ENCODE data around the gene KIF3C. TPM values are rescaled to one million over a fixed set of nuclear protein-coding genes. Genes with fewer than 3 reads are reported as not detected.
"Not testable (repeated sequence)": the region's sequence is repeated elsewhere in the genome, so short reads cannot be mapped to it uniquely, and the experiment has no call there.

Gene KIF3C
- total RNA-seq, 1 donor from 2014 or later, result 10.2 TPM

DNA sequence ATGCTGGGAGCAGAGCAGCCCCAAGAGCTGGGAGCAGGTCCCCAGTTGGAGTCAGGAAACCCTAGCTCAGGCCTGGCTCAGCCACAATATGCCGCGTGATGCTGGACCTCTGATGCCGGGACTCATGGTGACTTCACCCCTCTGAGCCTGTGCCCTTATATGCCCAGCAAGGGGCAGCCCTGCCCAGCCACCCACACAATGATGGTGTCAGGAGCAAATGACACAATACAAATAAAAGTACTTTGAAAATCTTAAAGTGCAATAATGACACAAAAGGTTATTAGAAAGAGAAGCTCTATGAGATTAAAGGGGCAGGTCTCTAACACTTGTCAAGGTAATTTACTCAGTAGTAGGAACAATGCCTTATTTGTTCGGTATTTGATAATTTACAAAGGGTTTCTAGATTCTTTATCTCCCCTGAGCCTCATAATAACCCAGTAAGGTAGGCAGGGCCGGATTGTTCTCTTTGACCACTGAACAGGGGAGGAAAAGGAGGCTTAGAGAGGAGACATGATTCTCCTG, 18.3 kb upstream of the KIF3C start:
- intact Hi-C loops (cut with micrococcal nuclease), result no loop called here

DNA sequence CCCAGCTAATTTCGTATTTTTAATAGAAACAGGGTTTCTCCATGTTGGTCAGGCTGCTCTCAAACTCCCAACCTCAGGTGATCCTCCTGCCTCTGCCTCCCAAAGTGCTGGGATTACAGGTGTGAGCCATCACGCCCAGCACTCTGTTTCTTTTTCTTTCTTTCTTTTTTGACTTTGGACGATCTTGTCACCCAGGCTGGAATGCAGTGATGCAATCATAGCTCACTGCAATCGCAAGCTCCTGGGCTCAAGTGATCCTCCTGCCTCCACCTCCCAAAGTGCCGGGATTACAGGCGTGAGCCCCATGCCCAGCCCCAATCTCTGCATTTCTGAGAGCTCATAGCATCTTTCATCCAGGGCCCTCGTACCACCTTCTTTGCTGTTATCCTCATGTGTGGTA, 17.1 kb upstream of the KIF3C start:
- intact Hi-C loops (cut with micrococcal nuclease), result not testable (repeated sequence)

DNA sequence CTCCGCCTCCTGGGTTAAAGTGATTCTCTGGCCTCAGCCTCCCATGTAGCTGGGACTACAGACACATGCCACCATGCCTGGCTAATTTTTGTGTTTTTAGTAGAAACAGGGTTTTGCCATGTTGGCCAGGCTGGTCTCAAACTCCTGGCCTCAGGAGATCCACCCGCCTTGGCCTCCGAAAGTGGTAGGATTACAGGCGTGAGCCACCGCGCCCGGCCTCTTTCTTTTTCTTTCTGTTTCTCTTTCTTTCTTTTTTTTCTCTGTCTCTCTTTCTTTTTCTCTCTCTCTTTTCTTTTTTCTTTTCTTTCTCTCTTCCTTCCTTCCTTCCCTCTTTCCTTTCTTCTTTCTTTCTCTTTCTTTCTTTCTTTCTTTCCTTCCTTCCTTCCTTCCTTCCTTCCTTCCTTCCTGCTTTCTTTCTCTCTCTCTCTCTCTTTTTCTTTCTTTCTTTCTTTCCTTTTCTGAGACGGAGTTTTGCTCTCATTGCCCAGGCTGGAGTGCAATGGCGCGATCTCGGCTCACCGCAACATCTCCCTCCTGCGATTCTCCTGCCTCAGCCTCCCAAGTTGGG, 16.6 kb upstream of the KIF3C start:
- intact Hi-C loops (cut with micrococcal nuclease), result not testable (repeated sequence)

DNA sequence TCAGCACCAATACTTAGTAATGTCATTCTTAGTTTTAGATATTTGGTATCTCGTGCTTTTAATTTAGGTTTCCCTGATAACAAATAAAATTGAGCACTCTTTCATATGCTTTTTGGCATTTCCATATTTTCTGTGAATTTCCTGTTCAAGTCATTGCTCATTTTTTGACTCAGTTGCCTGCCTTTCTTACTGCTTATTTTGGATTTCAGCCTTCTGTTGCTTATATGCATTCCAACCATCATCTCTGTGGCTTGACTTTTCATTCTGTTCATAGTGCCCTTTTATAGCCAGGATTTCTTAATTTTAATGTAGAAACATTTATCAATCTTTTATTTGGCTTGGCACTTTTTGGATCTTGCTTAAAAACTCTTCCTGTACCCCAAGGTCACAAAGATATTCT, 14.5 kb upstream of the KIF3C start:
- intact Hi-C loops (cut with micrococcal nuclease), result no loop called here

DNA sequence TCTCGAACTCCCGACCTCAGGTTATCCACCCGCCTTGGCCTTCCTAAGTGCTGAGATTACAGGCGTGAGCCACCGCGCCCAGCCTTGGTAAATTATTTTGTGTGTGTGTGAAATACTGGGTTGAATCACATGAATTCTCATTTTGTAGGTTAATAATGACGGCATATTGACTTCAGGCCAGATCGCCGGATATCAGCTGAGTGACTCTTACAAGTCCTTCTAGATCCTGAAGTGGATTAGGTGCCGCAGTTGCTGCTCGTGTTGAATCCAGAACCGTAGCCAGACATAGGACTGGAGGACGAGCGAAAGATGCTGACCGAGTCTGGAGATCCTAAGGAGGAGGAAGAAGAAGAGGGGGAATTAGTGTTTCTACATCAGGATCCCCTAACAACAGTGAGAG, 12.2 kb upstream of the KIF3C start:
- intact Hi-C loops (cut with micrococcal nuclease), result loop anchor here (5.0 kb wide), 1 partner anchor 42 kb away; no protein-coding TSS in a partner anchor

DNA sequence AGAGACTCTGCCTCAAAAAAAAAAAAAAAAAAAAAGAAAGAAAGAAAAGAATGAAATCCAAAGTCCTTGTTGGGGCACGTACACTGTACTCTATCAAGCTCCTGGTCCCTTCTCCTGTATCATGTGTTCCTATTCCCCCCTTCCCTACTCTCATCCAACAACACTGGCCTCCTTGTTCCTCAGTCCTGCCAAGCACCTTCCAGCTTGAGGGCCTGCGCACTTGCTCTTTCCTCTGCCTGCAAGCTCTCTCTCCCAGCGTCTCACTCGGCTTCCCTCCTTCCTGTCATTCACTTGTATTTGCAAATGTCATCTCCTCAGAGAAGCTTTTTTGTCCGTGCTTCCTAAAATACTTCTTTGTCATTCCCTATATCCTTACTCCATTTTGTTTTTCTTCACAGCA, 10.8 kb upstream of the KIF3C start:
- intact Hi-C loops (cut with micrococcal nuclease), result loop anchor here (5.0 kb wide), 1 partner anchor 41 kb away; no protein-coding TSS in a partner anchor

DNA sequence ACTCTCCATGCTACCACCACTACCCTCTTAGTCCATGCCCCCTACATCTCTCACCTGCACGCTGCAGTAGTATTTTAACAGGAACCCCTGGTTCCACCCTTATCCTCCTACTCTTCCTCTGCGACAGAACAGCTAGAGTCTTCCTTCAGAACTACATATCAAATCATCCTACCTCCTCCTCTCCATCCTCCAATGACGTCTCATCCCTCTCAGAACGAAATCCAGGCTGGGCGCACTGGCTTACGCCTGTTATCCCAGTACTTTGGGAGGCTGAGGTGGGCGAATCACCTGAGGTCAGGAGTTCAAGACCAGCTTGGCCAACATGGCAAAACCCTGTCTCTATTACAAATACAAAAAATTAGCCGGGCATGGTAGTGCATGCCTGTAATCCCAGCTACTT, 10.3 kb upstream of the KIF3C start:
- intact Hi-C loops (cut with micrococcal nuclease), result loop anchor here (5.0 kb wide), 1 partner anchor 40 kb away; no protein-coding TSS in a partner anchor

DNA sequence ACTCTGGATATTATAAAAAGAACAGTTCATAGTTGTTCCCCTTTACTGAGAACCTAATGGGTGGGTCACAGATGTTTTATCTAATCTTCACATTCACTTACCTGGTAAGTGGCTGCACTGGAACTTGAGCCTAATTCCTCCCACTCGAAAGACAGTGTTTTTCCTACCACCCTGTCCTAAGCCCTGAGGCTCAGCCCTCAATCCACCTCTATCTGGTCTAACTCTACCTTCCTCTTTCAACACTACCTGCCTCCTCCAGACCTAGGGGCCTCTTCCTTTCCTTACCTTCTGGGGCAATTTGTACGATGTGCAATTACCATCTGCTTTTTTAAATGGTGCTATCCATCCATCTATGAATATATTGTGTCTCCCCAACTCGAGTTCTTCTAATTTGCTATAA, 9.7 kb upstream of the KIF3C start:
- intact Hi-C loops (cut with micrococcal nuclease), result loop anchor here (1.0 to 5.0 kb wide), 3 partner anchors 40 to 153 kb away; partner anchors contain the start of gene RAB10

DNA sequence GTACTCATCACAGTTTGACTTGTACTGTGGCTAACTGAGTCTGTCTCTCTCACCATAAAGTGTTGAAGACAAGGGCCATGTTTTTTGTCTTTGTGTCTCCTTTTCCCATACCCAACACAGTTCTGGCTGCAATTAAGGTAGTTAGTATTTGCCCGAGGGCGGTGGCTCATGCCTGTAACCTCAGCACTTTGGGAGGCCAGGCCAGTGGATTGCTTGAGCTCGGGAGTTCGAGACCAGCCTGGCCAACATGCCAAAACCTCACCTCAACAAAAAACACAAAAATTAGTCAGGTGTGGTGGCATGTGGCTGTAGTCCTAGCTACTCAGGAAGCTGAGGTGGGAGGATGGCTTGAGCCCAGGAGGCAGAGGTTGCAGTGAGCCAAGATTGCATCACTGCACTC, 6.9 kb upstream of the KIF3C start:
- intact Hi-C loops (cut with micrococcal nuclease), result no loop called here

DNA sequence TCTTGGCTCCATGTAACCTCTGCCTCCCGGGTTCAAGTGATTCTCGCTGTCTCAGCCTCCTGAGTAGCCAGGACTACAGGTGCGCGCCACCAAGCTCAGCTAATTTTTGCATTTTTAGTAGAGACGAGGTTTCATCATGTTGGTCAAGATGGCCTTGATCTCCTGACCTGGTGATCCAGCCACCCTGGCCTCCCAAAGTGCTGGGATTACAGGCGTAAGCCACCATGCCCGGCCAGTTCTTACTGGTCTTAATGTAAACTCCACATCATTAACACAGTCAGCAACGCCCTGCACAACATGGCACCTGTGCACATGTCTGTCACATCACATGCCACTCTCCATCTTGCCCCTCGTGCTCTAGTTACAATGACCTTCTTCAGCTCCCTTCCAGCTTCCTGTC, 5.8 kb upstream of the KIF3C start:
- intact Hi-C loops (cut with micrococcal nuclease), result no loop called here

DNA sequence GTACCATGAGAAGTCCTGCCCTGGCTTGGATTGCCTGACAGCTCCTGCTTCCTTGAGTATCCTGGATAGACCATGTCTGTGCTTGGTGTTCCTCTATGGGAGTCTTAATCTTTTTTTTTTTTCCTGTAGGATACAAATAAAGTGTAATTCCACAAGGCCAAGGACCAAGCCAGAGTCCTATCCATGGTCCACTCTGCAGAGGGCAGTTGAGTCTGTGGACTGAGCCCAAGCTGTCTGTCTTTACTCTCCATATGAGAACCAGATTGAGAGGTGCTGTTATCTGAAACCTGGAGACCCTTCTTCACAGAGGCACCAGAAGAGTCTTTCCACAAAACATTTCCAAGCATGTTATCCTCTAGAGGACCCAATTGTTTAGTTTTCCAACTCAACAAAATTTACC, 1.4 kb upstream of the KIF3C start:
- intact Hi-C loops (cut with micrococcal nuclease), result loop anchor here (5.0 kb wide), 4 partner anchors 106 to 364 kb away; partner anchors contain the start of genes ADGRF3, ASXL2, HADHA and HADHB

DNA sequence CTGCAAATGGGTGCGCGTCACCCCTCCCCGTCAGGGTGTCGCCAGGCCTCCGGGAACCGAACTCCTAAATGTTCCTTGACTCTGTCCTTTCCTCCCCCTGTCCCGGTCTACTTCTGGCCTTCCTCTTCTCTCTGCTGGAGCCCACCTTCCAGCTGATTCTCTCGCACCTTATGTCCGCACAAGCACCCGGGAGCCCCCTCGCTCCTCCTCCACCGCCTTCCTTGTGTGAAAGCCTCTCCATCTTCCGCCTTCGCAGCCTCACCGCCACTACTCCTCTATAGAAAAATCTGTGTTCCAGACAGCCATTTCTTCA, 627 bp upstream of the KIF3C start:
- intact Hi-C loops (cut with micrococcal nuclease), result loop anchor here (1.0 to 5.0 kb wide), 5 partner anchors 52 to 364 kb away; partner anchors contain the start of genes ADGRF3, ASXL2, HADHA and HADHB

DNA sequence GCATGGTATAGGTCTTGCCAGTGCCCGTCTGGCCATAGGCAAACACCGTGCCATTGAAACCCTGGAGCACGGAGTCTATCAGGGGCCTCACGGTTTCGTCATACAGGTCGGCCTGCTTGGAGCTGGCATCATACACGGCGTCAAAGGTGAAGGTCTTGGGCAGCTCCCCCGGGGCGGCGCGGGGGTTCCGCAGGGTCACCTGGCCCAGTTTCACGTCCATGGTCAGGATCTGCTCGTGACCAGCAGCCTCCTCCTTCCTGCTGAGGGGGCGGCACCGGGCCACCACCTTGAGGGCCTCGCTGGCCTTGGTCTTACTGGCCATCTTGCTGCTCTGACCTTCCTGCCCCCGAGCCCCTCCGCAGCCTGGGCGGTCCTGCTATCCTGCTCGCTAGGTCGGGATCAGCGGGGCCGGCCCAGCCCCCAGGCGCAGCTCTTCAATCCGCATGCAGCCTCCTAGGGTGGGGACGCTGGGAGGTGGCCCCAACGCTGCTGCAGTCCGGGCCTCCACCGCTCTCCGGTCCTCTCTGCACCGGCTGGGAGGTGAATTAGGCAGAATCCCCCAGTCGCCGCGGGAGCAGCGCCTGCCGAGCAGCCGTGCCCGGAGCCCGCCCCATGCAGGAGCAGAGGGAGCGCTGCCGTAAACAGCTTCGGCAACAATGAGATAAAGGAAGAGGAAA, 563 bp downstream of the KIF3C start:
- intact Hi-C loops (cut with micrococcal nuclease), result loop anchor here (1.0 to 5.0 kb wide), 5 partner anchors 54 to 366 kb away; partner anchors contain the start of genes ADGRF3, ASXL2, HADHA and HADHB

DNA sequence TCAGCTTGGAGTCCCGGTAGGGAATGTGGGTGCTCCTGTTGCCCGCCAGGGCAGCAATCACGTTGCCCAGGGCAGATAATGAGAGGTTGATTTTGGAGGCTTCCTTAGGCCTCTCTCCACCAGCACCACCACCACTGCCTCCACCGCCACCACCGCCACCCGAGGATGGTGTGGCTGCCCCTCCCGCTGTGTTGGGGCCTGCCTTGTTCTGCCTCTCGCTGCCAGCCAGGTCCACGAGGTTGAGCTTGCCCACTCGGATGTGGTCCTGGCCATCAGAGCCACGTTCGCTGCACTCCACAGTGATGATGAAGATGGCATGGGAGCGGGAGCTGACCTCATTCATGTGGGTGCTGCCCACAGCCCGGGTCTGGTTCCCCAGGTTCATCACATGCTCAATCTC, 1.3 kb downstream of the KIF3C start:
- intact Hi-C loops (cut with micrococcal nuclease), result loop anchor here (5.0 kb wide), 4 partner anchors 104 to 366 kb away; partner anchors contain the start of genes ADGRF3, ASXL2, HADHA and HADHB

DNA sequence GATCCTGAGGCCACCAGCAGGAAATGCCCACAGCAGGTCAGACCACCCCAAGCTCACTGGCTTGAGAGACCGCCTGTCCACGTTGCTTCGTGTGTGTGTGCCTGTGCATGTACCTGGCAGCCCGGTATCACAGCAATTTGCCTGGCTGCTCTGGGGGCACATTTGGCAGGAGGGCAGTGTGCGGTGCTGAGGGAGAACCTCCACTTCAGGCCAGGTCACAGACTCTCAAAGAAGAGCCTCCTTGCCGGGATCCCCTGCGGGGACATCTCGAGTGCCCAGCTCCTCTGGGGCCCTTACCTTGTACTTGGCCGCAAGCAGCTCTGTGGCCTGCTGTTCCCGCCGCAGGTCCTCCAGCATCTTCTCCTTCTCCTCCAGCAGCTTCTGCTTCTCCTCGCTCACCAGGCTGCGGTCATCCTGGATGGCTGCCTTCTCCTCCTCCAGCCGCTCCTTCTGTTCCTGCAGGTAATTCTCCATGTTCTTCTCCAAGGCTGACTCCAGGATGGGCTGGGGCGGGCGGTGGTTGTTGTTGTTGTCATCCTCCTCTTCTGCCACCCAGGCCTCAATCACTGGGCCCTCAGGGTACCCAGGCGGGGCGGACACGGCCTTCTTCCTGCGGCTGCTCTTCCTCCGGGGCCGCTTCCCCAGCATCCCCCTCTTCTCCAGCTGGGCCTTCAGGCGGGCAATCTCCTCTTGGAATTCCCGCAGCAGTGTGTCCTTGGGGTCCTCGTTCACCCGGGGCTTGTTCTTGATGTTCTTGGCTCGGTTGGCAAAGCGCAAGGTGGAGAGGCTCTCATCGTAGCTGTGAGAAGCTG, 2.0 kb downstream of the KIF3C start:
- intact Hi-C loops (cut with micrococcal nuclease), result loop anchor here (5.0 kb wide), 4 partner anchors 103 to 367 kb away; partner anchors contain the start of genes ADGRF3, ASXL2, HADHA and HADHB

DNA sequence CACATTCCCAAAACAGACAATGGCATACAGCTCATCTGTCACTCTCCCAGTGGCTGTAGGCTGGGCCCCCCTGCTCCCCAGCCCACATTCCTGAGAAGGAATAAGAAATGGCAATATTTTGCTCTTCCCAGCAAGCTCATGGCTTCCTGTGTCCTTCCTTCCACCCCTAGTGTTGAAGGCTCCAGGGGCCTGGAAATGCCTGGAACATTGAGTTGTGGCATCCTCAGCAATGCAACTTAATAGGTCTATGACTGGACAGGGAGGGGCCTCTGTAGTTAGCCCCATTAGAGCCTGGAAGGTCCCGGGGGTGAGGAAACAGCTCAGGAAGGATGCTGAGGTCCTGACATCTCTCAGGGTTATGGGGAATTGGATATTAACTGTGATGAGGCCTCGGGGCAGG, 3.3 kb downstream of the KIF3C start:
- intact Hi-C loops (cut with micrococcal nuclease), result no loop called here

DNA sequence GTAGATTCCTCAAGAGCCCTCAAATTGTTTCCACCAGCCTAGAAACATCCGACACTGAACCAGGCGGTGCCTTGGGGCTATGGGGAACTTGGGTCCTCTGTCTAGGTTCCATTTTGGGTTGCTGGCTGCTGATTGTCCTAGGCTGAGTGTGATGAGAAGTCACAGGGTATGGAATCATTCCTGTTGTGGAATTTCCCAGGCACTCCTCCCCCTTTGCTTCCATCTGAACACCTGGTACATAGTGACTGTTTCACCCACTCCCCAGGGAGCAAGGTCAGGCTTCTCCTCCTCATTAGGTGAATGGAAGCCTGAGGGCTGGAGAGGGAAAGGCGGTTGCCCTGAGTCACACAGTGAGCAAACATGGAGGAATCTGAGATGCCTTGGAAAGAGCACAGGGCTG, 4.5 kb downstream of the KIF3C start:
- intact Hi-C loops (cut with micrococcal nuclease), result no loop called here

DNA sequence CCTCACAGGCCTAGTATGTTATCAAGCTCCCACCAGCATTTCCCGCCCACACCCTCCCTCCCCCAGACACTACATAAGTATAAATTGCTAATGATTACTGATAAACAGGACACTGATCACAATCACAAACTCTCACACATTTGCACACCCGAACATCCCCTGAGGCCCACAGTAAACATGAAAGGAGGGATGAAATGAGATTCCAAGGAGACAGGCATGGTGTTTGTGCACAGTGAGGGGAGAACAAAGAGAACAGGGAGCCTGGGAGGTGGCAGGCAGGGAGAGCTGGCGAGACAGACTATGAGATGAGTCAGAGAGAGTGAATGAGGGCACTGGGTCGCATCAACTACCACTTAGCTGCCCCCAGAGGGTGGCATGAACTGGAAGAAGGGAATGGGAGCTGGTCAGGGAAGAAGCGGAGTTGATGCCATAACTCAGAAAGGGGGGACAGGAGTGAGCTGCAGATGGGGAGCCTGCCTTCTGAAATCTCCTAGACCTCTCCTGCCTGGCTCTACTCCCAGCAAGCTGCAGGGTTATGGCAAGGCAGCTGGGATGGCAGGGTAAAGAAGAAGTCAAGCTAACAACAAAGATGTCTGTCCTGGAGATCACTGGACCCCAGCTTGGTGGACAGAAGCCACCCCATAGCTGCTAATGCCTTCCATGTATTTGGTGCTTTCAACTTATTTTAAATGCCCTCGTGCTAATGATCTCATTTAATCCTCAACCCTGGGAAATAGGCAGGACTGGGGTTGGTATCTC, 5.1 kb downstream of the KIF3C start:
- intact Hi-C loops (cut with micrococcal nuclease), result no loop called here

DNA sequence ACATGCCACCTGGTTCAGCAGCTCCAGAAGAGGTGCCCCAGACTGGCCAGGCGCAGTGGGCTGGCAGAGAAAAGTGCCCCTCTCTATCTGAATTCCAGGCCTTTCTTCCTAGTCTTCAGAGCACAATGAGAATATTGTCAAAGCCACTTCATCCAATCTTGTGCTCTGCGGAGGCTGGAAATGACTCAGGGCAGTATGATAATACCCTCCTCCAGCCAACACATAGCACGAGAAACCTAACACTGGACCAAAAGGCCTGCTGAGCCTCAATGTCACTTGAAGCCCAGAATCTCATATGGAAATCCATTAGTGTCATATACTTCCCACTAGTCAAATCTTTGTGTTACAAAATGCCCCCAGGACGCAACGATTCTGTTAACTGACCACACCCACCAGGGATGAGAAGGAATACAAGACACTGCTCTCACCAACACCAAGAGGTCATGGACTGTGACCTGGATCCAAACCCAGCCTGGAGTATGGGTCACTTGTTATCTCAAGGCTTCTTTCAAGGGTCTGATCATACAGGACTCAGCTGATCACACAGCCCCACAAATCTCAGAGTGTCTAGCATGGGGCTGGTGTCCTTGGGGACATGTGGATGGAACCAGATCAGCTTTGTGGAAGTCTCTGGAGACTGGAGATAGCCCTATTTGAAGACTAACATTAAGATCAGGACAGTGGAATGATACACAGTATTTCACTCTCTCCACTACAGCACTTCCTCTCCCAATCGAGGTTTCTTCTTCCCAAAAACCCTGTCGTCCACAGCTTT, 10.1 kb downstream of the KIF3C start:
- intact Hi-C loops (cut with micrococcal nuclease), result no loop called here

DNA sequence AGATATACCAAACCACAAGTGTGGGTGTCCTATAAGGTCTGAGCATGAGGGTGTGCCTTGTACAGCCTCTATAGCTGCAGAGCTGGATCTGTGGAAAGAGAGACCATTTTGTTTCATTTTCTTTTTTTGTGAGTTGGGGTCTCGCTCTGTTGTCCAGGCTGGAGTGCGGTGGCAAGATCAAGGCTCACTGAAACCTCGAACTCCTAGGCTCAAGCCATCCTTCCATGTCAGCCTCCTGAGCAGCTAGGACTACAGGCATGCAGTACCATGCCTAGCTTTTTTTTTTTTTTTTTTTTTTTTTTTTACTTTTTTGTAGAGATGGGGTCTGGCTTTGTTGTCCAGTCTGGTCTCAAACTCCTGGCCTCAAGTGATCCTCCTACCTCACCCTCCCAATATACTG, 10.7 kb downstream of the KIF3C start:
- intact Hi-C loops (cut with micrococcal nuclease), result no loop called here

Measured in T-helper 2 cell treated with Interferon-gamma antibody and Interleukin-4, amounts not matched to agents 100 ng/mL and 5 ng/mL, for 36 hours (primary cell).